KMS-11 (cell line): ENCODE measurements around the gene CLCN5.

Experiments
- H2AFZ ChIP-seq: fragments of 200-600 bp; sonication (generic); 2 replicates; pipeline ENCODE4 v1.6.1; 2016; ENCODE audit warnings: antibody characterized with exemption, mixed run types, low read depth
- H3K27ac ChIP-seq: fragments of 200-600 bp; sonication (generic); 2 replicates; pipeline ENCODE4 v1.6.1; 2016; ENCODE audit warnings: mild to moderate bottlenecking, mixed run types
- H3K27me3 ChIP-seq: fragments of 200-600 bp; sonication (generic); 2 replicates; pipeline ENCODE4 v1.6.1; 2017; ENCODE audit warnings: mild to moderate bottlenecking, low read depth, mixed run types, moderate library complexity; ENCODE audit not compliant: insufficient read depth
- H3K36me3 ChIP-seq: fragments of 200-600 bp; sonication (generic); 2 replicates; pipeline ENCODE4 v1.6.1; 2017; ENCODE audit warnings: mild to moderate bottlenecking, mixed run types; ENCODE audit not compliant: insufficient read depth
- H3K4me1 ChIP-seq: fragments of 200-600 bp; sonication (generic); 2 replicates; pipeline ENCODE4 v1.6.1; 2016; ENCODE audit warnings: mild to moderate bottlenecking, low read depth, mixed run types; ENCODE audit not compliant: poor library complexity, severe bottlenecking
- H3K4me2 ChIP-seq: fragments of 200-600 bp; sonication (generic); 2 replicates; pipeline ENCODE4 v1.7.0; 2016; ENCODE audit warnings: mild to moderate bottlenecking, mixed run types
- H3K4me3 ChIP-seq: fragments of 200-600 bp; sonication (generic); IDR thresholded peaks from 2 replicates; pipeline ENCODE4 v1.6.1; 2017; ENCODE audit warnings: low read depth, low read length, mixed read lengths; ENCODE audit not compliant: insufficient read depth
- H3K79me2 ChIP-seq: fragments of 200-600 bp; sonication (generic); 2 replicates; pipeline ENCODE4 v1.6.1; 2016; ENCODE audit warnings: low read depth, mixed run types; ENCODE audit not compliant: insufficient read depth
- H3K9ac ChIP-seq: fragments of 200-600 bp; sonication (generic); 2 replicates; pipeline ENCODE4 v1.6.1; 2016; ENCODE audit warnings: mild to moderate bottlenecking, mixed run types
- H4K20me1 ChIP-seq: fragments of 200-600 bp; sonication (generic); 2 replicates; pipeline ENCODE4 v1.6.1; 2016; ENCODE audit warnings: mild to moderate bottlenecking, mixed run types; ENCODE audit not compliant: insufficient read depth
- TF ChIP-seq, protein P1 (sequence below): fragments of 200-600 bp; sonication (generic); conservative IDR thresholded peaks from 2 replicates; pipeline ENCODE4 v1.6.1; 2017; ENCODE audit warnings: low read depth, mild to moderate bottlenecking, antibody characterized with exemption, low read length, moderate library complexity, mixed read lengths

Gene CLCN5

DNA sequence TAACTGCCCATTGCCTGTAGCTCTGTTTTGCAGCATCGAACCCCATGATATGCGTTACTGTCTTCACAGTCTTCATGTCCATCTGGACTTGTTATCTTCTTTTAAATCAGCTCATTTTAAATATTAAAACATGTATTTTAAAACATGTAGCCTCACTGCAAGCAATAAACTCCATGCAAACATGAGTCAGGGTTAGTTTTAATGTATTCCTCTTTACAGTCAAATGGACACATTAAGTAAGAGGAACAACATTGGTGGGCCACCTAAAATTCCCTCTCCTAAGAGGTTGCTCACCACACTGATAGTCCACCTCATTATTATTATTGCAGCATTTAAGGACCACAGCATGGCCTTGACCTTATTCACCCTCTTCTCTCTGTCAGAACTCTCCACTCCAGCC, 74.1 kb downstream of the CLCN5 start:
- TF ChIP-seq, protein P1, sequence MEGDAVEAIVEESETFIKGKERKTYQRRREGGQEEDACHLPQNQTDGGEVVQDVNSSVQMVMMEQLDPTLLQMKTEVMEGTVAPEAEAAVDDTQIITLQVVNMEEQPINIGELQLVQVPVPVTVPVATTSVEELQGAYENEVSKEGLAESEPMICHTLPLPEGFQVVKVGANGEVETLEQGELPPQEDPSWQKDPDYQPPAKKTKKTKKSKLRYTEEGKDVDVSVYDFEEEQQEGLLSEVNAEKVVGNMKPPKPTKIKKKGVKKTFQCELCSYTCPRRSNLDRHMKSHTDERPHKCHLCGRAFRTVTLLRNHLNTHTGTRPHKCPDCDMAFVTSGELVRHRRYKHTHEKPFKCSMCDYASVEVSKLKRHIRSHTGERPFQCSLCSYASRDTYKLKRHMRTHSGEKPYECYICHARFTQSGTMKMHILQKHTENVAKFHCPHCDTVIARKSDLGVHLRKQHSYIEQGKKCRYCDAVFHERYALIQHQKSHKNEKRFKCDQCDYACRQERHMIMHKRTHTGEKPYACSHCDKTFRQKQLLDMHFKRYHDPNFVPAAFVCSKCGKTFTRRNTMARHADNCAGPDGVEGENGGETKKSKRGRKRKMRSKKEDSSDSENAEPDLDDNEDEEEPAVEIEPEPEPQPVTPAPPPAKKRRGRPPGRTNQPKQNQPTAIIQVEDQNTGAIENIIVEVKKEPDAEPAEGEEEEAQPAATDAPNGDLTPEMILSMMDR, result no peak
- no peaks in the 10 kb centered on the region for H3K27me3 ChIP-seq
- H3K4me2 ChIP-seq, result no peak overlapping the region
- no peak overlapping the region for H3K4me3 ChIP-seq
- no peaks in the 10 kb centered on the region for H3K36me3 ChIP-seq
- no peak overlapping the region for H2AFZ ChIP-seq
- H3K79me2 ChIP-seq, result no peaks in the 10 kb centered on the region
- no peak overlapping the region for H3K27ac ChIP-seq
- no peak overlapping the region for H3K9ac ChIP-seq
- H3K4me1 ChIP-seq, result no peaks in the 10 kb centered on the region
- H4K20me1 ChIP-seq, result no peaks in the 10 kb centered on the region

DNA sequence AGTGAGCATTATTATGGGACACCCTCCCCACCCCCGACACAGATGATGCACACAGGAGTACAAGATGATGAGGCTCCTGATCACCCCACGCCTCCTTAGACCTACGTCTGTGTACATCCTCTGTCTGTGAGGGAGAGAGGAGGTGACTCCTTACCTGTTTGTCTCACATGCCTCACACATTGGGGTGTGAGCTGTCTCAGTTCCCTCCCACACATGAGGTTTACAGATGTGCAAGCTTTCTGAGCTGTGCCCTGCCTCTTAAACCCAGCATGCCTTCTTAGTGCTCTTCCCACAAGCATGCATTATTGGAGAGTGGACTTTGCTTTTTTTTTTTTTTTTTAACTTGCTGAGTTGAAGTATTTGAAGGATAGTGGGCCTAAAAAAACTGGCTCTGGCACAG, 76.7 kb downstream of the CLCN5 start:
- Histone ChIP-seq H3K36me3 (no peaks in the 10 kb centered on the region), H3K79me2 (no peaks in the 10 kb centered on the region), H3K4me2 (no peak overlapping the region), H2AFZ (no peak overlapping the region), H4K20me1 (no peaks in the 10 kb centered on the region), H3K4me3 (no peak overlapping the region), H3K27me3 (no peaks in the 10 kb centered on the region), H3K4me1 (no peaks in the 10 kb centered on the region), H3K9ac (no peak overlapping the region), H3K27ac (no peak overlapping the region)
- TF ChIP-seq, protein P1, result no peak

DNA sequence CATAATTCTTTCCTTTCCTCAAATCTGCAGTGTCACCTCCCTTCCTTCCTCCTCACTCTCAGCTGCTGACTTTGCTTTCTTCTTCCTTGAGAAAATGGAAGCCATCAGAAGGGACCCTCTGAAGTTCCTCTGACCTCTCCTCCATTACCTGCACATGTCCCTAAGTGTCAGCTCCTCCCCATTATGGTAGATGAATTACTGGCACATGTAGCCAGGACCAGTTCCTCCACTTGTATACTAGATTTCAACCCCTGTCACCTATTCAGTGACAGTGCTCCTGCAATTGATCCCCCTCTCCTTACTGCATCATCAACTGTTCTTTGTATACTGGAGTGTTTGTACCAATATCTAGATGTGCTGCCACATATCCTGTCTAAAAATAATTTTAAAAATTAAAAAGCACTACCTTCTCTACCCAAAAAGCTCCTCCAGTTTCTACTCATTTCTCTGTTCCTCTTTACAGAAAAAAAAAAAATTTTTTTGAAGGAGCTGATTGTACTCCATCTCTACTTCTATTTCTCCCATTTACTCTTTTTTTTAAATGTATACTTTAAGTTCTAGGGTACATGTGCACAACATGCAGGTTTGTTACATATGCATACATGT, 78.6 kb downstream of the CLCN5 start:
- H3K27me3 ChIP-seq, result no peaks in the 10 kb centered on the region
- H3K36me3 ChIP-seq, result no peaks in the 10 kb centered on the region
- no peak overlapping the region for H3K4me2 ChIP-seq
- no peak overlapping the region for H3K9ac ChIP-seq
- H3K79me2 ChIP-seq, result no peaks in the 10 kb centered on the region
- no peaks in the 10 kb centered on the region for H3K4me1 ChIP-seq
- H3K27ac ChIP-seq, result no peak overlapping the region
- no peak overlapping the region for H3K4me3 ChIP-seq
- TF ChIP-seq, protein P1, result no peak
- H4K20me1 ChIP-seq, result no peaks in the 10 kb centered on the region
- no peak overlapping the region for H2AFZ ChIP-seq

DNA sequence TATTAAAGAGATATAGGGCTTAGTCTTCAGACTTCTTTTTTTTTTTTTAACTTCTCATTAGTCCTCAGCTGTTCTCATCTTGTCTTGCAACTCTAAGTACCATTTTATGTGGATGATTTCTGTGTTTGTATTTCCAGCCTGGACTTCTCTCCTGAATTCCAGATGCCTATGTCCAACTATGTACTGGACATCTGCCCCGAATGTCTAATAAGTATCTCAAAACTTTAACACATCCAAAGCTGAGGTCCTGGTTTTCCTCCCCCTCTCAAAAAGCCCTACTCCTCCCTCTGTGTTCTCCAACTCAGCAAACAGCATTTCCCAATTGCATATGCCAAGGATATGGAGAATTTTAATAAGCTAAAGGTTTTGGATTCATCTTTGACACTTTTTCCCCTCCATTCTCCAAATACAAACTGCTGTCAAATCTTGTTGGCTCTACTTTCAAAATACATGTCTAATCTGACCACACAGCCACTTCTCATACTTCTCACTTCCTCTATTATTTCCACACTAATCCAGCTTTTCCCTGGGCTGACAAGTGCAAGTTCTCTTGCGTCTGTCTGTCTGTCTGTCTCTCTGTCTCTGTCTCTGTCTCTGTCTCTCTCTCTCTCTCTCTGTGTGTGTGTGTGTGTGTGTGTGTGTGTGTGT, 79.8 kb downstream of the CLCN5 start:
- H3K9ac ChIP-seq, result no peak overlapping the region
- no peaks in the 10 kb centered on the region for H3K4me1 ChIP-seq
- H3K4me2 ChIP-seq, result no peak overlapping the region
- no peak overlapping the region for H3K4me3 ChIP-seq
- H3K27me3 ChIP-seq, result no peaks in the 10 kb centered on the region
- TF ChIP-seq, protein P1, result no peak
- H4K20me1 ChIP-seq, result no peaks in the 10 kb centered on the region
- H3K79me2 ChIP-seq, result no peaks in the 10 kb centered on the region
- no peak overlapping the region for H3K27ac ChIP-seq
- no peak overlapping the region for H2AFZ ChIP-seq
- H3K36me3 ChIP-seq, result no peaks in the 10 kb centered on the region
